HG02938 (cell line): ENCODE measurements around the gene NAA10.

Experiments
- ATAC-seq: cut with Tn5 transposase; IDR thresholded peaks from one replicate; pipeline ENCODE4 v1.9.1; 2021; ENCODE audit warnings: mild to moderate bottlenecking, moderate library complexity; ENCODE audit not compliant: unreplicated experiment

NAA10 gene

DNA sequence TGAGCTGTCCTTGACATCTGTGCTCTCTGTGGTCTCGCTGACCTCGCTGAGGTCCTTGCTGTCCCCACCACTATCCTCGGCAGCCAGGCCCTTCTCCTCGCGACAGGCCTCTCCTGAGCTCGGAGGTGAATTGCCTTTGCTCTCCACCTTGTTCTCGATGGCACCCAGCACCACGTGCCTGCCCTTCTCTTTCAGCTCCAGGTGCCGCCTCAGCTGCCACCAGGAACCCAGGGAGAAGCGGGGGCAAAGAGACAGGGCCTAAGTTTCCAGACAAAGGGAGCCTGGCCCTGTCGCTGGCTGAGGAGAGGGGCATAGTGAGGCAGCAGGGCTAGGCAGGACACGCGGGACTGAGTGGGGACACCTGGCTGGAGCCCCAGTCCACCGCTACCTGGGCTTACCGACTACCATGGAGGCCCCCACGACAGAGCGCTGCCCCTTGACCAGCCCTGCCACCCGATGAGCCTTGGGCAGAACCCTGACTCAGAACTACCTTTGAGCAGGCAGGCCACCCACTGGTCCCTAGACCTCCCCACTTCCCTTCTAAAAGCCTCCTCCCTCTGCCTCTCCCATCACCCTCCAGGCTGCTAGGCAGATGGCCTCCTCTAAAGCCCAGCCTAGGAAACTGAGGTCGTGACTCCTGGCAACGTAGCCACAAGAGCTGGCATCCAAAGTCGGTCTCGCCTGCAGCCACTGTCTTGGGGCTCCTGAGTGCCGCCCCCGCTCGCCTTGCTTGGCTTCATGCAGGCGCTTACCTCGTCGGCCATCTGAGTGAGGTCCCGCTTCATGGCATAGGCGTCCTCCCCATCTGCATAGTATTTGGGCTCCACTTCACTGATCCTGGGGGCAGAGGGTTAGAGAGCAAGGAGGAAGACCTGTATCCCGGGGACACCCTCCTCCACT is 4.6 kb downstream of the NAA10 start:
- no peak for ATAC-seq

DNA sequence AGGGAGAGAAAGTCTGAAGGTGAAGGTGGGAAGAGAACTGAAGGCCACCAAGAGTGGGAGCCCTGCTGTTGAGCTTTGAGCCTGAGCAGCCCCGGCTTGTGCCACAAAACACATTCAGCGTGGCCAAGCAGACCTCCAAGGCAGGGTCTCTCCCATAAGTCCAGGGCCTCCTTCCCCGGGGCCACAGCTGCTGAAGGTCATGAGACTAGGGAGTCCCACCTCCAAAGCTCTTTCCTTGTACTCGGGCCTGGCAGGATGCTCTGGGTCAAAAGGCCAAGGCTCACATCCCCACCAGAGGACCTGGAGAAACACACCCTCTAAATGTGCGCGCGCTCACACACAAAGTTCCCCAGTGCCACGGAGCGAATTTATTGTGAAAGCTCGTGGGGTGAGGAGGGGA is 5.3 kb downstream of the NAA10 start:
- no peak for ATAC-seq

DNA sequence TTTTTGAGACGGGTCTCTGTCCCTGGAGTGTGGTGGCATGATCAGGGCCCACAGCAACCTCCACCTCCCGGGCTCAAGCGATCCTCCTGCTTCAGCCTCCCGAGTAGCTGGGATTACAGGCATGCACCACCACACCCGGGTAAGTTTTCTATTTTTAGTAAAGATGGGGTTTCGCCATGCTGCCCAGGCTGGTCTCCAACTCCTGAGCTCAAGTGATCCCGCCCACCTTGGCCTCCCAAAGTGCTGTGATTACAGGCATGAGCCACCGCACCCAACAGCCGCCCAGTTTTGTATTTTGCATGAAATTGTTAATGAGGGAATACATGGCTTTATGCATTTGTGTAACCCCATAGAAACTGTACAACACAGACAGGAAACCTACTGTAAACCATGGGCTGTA is 6.0 kb downstream of the NAA10 start:
- no peak for ATAC-seq

DNA sequence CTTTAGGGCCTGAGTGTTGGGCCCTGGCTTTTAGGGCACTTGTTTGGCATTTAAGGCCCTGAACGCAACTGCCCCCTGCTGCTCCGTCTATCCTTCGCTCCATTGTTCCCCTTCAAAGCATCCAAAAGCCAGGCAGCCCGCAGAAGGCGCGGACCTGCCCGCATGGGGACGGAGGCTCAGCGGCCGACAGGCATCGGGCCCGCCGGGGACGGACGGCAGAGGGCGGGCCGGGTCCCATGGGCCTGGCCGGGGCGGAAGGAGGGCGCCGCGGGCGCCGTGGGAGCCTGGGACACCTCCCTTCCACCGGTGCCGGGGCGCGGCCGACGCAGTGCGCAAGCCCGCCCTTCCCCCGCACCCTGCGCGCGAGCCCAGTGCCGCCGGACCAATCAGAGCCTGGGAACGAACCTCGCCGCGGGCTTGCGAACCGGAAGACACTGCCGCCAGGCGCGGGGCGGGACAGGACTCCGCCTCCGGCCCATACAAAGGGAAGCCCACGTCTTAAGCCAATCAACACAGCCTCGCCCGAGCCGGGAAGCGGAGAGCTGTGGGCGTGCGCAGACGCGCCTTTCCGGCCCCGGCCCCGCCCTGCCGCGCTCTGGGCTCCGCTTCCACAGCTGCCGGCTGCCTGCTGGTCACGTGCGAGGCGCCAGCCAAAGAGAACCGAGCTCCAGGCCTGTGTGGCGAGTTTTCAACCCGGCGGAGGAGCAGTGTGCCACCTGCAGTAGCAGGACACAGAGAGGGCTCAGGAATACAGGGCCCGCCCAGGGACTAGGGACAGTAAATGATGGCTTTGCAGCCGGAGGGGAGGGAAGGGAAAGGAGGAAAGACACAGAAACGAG is 6.7 kb downstream of the NAA10 start:
- peak; percentile 62 for ATAC-seq

DNA sequence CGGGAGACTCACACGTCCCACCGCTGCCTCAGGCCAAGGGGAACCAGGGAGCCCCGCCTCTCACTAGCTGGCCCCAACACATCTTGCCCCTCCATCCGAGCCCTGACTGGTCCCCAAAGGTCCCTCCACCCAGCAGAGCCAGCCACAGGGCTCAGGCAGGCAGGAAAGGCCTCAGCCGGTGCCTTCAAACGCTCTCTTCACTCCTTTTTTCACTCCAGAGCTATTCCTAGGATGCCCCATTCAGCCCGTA is 7.2 kb downstream of the NAA10 start:
- no peak for ATAC-seq

DNA sequence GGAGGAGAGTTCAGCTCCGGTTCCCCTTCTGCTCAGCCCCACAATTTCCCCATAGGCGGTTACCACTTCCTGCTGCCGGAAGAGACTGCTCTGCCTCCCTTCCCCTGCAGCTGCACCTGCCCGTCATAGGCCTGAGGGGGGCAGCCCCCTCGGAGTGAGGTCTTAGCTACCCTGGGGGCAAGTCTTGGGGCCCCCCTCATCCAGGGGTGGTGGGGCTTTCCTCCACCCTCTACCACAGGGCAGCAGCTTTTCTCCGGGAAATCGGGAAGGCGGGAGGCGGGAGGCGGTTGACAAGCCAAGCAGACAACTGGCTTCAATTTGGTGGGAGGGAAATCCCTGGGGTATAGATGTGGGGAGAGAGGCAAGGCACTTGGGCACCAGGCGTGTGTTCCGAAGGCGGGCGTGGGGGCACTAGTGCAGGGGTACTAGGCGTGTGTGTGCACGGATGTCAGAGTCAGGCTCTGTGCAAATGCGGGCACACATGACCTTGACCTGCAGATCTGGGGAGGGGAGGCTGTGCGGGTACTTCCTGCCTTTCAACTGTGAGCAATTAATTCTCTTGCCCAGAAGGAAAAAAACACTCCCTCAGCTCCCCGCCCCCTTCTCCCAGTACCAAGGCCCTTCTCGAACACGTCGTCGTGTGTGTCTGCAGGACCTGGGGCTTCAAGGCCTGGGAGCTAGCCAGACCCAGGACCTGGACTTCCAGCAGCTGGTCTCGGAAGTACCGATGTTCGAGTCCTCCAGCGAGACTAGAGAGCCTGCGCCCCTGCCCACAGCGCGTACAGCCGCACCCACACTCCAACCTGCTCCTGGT is 7.8 kb downstream of the NAA10 start:
- ATAC-seq: no peak

DNA sequence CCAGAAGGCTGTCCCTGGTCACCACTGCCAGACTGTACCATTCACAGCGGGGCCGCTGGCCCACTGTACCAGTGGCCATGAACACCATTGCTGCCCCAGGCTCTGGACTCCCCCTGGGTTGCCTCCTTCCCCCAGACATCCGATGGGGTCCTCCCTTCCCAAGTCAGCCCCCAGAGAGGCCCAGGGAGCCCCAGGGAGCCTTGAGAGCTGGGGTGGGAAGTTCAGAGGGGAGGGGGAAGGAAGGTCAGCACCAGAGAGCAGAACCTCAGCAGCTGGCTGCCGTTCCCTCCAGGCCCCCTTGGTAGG is 8.3 kb downstream of the NAA10 start:
- no peak for ATAC-seq

DNA sequence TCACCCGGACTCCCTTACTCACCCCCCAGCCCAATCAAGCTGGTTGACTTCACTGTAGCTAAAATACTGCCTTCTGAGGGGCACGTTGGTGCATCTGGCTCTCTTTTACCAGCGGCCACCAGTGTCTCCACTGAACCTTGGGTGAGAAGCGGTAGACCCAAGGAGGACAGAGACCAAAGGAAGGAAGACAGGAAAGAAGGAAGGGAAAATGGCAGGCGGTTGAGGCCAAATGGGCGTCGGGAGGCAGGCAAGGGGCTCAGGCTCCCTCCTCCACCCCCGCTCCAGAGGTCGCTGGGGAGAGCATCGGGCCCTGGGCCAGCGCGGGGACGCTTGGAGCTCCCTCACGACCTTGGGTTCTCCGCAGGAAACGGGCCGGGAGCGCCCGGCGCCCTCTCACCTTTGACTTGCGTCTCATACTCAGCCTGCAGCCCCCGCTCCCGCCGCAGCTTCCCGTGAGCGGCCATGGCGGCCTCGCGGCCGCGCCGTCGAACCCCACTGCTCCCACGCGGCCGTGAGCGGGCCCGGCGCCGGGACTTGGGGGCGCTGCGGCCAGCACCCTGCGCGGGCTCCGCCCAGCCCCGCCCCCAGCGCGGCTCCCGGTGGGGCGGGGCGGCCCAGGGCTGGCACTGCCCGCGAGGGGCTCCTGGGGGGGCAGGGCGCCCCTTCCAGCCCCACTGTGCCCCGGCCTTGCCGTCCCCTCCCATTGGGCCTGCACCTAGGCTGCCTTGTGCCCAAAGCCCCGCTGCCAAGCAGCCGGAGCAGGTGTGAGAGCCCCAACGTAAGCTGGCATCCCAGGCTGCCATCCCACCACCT is 8.9 kb downstream of the NAA10 start, which contains the start of gene ARHGAP4:
ARHGAP4 (minus strand) TSS at position 526 of the 813 bp plus-strand sequence; CDS start at position 464, 62 bp downstream.
- no peak for ATAC-seq

DNA sequence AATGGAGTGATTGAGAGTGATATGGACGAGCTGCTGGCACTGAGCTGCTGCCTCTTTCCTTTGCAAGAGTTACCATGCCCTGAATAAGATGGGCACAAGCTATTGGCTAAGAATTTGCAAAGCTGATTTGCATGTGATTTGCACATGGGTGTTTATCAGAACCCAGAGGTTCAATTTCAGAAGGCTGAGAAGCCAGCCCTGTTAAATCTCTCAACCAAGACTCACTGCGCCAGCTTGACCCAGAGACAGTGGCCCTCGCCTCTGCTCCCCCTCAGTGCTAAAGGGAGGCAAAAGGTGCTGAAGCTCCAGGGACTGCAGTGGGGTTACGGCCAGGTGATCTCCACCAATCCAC is 9.5 kb downstream of the NAA10 start:
- ATAC-seq: no peak

DNA sequence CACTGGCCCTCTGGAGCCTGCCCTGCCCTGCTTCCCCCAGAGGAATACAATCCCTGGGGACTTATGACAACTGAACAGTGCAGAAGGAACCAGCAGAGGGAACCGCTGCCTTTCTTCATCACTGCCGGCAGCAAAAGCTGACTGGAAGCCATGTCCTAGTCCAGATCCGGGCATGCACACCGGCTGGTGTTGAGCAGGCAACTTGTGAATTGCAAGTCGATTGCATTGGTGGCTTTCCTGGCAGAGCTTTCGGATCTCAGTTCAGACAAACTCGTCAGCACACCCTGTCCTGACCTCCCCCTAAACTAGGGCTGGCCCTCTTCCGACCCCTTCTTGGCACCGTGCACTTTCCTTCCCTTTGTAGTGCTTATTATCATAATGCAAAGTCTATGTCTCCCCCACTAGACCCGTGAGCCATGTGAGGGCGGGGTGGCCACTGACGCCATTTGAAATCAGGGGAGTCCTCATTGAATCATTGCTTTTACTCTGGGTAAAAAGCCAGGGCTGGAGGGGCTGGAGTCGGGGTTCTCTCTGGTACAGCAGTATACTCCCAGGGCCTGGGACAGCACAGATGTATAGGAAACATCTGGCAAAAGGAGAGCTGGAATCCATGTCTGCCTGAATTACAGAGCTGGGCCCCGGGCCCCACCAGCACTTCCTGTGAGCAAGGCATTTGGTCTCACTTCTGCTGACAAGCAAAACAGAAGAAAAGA is 10.5 kb downstream of the NAA10 start:
- no peak for ATAC-seq

DNA sequence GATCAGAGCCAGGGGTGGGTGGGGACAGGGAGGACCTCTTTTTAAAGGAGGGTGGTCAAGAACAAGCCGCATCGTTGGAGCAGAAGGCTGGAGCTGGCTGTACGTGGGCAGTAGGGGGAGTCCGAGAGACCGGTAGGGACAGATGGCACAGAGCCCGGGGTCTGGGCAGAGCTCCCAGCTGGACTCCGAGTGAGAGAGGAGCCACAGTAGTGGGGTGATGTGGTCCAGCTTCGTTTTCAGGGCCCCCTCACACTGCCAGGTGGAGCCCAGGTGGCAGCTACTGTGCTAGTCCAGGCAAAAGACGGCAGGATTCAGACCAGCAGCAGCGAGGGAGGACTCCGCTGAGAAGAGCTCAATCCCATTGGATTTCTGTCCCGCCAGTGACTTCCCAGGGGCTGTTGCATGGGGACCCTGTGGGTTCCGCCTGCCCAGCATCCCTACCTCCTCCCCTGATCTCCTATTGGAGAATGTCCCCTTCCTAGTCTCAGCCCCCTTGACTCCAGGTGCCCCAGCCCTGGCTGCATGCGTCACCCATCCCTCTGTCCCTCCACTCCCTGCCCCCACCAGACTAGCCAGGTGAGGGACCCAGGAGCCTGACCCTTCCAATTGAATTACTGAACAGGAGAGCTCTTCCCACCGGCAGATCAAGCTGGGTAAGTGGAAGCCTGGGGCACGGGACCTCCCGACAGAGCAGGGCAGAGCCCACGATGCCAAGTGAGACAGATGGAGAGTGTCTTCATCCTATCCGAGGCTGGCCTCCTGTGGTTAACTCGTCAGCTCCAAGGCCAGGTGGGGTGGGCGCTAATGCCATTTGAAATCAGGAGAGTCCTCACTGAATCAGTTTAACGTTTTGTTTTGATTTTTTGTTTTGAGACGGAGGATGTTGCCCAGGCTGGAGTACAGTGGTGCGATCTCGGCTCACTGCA is 11.6 kb downstream of the NAA10 start:
- ATAC-seq: no peak

DNA sequence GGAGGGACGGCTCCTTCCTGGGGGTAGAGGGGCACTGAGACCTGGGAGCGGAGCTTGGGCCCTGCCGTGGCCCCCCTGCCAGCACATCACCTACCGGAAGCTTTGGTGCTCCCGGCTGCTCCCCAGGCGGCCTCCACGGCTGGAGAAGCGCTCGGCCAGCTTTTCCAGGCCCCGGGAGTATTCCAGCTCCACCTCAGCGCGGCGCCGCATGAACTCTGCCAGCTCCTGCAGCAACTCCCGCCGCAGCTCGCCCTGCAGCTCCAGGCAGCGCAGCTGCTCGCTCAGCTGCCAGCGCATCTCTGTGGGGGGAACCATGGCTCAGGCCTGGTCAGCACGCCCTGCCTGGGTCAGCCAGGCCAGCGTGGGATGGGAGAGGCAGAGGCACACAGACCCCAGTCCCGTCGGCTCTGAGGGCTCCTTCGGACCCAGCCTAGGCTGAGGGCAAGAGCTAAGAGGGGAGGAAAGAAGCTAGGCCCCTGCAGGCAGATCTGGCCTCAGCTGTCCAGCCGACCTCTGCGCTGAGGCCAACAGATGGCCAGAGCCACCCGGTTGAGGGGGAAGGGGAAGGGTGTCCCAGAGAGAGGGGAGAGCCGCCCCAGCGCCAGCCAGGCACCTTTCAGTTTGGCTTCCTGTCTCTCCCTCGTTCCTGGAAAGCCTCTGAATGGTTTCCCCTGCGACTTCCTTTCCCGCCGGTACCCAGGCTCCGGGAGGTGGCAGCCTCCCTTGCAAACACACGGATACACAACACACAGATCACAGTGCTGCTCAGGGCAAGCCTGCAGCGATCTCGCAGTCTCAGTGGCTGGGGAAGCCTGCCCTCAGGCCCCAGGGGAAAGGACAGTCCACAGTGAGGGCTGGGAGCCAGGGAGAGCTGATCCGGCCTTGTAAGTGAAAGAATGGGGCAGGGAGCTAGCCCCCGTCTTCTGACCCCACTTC is 13.1 kb downstream of the NAA10 start:
- ATAC-seq: no peak

DNA sequence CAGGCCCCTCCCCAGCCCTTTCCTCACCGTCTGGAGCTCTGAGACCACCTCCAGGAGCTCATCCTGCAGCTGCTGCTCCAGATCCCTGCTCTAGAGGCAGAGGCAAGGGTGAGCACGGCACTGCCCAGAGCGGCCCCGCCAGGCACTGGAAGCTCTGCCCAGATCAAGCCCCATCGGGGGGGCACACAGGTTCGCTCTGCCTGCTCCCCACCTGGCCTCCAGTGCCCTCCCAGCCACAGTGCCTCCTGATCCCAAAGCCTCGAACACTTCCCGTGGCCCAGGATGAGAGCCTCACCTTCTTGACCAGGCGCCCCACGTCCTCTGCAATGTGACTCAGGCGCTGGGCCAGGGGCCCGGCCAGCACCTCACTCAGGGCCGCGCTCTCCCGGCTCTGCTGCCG is 13.8 kb downstream of the NAA10 start:
- no peak for ATAC-seq

DNA sequence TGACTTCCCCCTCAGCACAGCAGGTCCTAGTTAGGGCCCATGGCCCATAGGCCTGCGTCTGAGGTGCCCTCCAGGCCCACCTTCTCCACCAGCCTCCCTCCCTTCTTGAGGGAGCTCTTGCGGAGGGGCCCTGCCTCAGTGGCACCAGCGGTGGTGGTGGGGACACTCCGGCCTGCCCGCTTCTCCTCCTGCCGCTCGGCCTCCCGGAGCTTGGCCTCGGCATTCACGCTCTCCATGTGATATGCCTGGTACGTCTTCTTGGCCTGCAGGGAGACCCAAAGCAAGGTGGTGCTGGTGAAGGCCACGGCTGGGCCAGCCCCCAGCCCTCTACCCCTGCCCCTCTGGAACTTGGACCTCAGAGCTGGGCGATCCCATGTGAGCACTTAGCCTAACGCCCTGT is 14.3 kb downstream of the NAA10 start:
- no peak for ATAC-seq

DNA sequence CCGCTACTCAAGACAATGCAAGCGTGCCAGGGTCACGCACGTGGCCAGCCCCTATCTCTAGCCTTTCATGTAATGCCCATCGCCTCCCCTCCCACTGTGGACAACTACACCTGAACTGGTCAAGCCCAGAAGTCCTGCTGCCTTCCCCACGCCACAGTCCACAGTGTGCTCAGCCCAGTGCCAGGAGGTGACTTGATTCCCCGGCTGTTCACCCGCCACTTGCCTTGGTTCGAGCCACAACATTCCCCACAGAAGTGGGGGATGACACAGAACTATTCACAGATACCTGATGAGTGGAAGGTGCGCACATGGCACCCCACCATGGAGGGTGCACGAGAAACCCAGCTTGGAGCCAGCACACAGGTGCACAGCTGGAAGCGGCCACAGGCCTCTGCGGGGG is 15.6 kb downstream of the NAA10 start:
- no peak for ATAC-seq

DNA sequence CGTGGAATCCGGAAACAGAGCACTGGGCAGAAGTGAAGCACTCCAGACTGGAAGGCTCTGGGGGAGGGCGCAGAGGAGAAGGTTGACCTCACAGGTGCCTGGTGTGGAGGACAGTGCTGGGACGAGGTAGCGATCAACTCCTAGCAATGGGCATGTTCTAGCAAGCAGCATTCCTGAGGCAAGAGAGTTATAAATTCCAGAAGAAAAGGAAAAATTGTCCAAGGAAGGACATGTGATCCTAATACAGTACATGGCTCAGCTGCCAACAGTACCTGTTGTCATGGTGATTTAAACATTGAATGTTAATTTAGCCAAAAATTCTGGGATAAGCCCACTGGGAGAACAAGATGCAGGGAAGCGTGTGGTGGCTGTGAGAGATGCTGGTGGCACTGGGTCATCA is 17.0 kb downstream of the NAA10 start:
- no peak for ATAC-seq

DNA sequence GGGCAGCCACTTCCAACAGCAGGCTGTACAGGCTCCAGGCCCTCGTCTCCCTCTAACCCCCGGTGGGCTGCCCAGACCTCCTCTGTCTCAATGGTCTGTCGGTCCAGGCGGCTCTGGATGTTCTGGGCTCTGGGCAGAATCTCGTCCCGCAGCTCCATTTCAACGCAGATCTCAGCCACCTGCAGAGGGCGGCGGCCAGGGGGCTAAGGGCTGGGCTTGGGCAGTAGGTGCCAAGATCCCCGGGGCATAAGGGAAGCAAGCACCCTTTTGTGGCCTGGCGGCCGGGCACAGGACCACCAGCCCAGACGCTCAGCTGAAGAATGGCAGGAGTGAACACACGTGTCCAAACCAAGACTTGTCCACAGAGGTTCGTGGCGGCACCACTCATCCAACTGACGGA is 21.1 kb downstream of the NAA10 start:
- ATAC-seq: no peak

DNA sequence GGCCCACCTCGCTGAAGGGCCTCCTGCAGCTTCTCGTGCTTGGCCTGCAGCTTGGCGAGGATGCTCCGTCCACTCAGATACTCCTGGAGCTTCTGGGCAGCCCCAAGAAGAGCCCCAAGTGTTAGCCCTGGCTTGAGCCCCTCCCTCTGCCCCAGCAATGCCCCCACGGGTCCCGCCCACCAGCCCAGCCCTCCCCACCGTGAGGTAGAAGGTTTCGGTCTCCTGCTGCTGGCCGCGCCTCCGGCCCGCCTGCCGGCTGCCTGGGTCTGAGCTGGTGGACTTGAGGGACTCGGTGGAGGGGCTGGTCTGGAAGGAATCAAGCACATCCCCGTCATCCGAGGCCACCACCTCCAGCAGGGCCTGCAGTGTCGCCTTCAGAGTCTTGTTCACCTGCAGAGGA is 21.6 kb downstream of the NAA10 start:
- no peak for ATAC-seq
